Caco-2 (cell line): Measurements from ENCODE around the gene ELP4. TPM values are rescaled to one million over a fixed set of nuclear protein-coding genes. Genes with fewer than 3 reads are reported as not detected.

Source experiments
- BruUV-seq: library from RNA; stranded (reverse); fragments of 400-500 nt; replicated peaks from 2 replicates; lab custom pipeline; 2021; lab: Mats Ljungman, UMichigan
- CTCF ChIA-PET: fragments of 300-600 bp; sonication (Branson Sonifier 250); formaldehyde crosslinking; loops from one replicate; lab custom pipeline; 2022; ENCODE audit warnings: antibody characterized with exemption; lab: Charles Lee
- POLR2A ChIA-PET: fragments of 300-600 bp; sonication (Branson Sonifier 250); formaldehyde crosslinking; loops from one replicate; lab custom pipeline; 2022; ENCODE audit warnings: antibody characterized with exemption; lab: Charles Lee
- DNase-seq, 2 experiments: peaks; one replicate each; pipeline versions ENCODE4 v3.0.0 to v3.0.0-alpha.2; 2020 to 2022
- H3K27me3 ChIP-seq: replicated peaks from 2 replicates; pipeline ENCODE4 v1.6.0; 2011; ENCODE audit warnings: low read length; ENCODE audit not compliant: control insufficient read depth, insufficient read depth
- H3K36me3 ChIP-seq: 2 replicates; pipeline ENCODE4 v1.5.1; 2011; ENCODE audit warnings: low read length; ENCODE audit not compliant: control insufficient read depth, insufficient read depth
- H3K4me1 ChIP-seq: fragments of 250-450 bp; sonication (Bioruptor Pico); 2 replicates; pipeline ENCODE4 v1.5.1; 2020; ENCODE audit warnings: mild to moderate bottlenecking
- H3K4me3 ChIP-seq: 2 replicates; pipeline ENCODE4 v1.5.1; 2011; ENCODE audit warnings: low read depth, mild to moderate bottlenecking, control low read depth, low read length
- H3K9me3 ChIP-seq: fragments of 250-450 bp; sonication (Bioruptor Pico); 2 replicates; pipeline ENCODE4 v1.5.1; 2020; ENCODE audit warnings: mild to moderate bottlenecking, moderate library complexity
- H3K27ac Mint-ChIP-seq: one replicate; pipeline ENCODE4 v1.8.0; 2022; ENCODE audit warnings: mixed read lengths; ENCODE audit not compliant: unreplicated experiment
- H3K27me3 Mint-ChIP-seq: one replicate; pipeline ENCODE4 v1.8.0; 2022; ENCODE audit warnings: mixed read lengths; ENCODE audit not compliant: insufficient read depth, unreplicated experiment
- H3K36me3 Mint-ChIP-seq: one replicate; pipeline ENCODE4 v1.8.0; 2022; ENCODE audit warnings: mild to moderate bottlenecking, mixed read lengths; ENCODE audit not compliant: insufficient read depth, unreplicated experiment
- H3K4me1 Mint-ChIP-seq: one replicate; pipeline ENCODE4 v1.8.0; 2022; ENCODE audit warnings: low read depth, mixed read lengths; ENCODE audit not compliant: unreplicated experiment
- H3K4me3 Mint-ChIP-seq: one replicate; pipeline ENCODE4 v1.8.0; 2022; ENCODE audit warnings: mild to moderate bottlenecking, moderate library complexity, mixed read lengths; ENCODE audit not compliant: unreplicated experiment
- H3K9me3 Mint-ChIP-seq: one replicate; pipeline ENCODE4 v1.8.0; 2022; ENCODE audit warnings: mixed read lengths; ENCODE audit not compliant: unreplicated experiment
- intact Hi-C: fragments of 100-400 bp; cut with micrococcal nuclease; formaldehyde crosslinking; loops from one replicate; pipeline ENCODE4 v1.10.0; 2022; ENCODE audit not compliant: unreplicated experiment
- total RNA-seq: library from RNA; stranded (reverse); gene quantifications from 2 replicates; pipeline ENCODE4 v1.2.3, GENCODE V29; 2022
- TF ChIP-seq, protein P1 (sequence below), 2 experiments: fragments of 200-600 bp in 1 of 2; IDR thresholded peaks; 1 replicate in 1 of 2; 2 replicates in 1 of 2; pipeline versions ENCODE4 v1.5.1 to v1.8.0; 2011 to 2022; ENCODE audit warnings: antibody characterized with exemption in 1 of 2, control low read depth in 1 of 2, inconsistent platforms in 1 of 2, low read depth in 1 of 2, low read length in 1 of 2, mild to moderate bottlenecking in 1 of 2, moderate library complexity in 1 of 2; ENCODE audit not compliant: insufficient read depth in 1 of 2, severe bottlenecking in 1 of 2, unreplicated experiment in 1 of 2

The ELP4 gene
- total RNA-seq, 1 experiment from 2014 or later = 18.8 TPM

DNA sequence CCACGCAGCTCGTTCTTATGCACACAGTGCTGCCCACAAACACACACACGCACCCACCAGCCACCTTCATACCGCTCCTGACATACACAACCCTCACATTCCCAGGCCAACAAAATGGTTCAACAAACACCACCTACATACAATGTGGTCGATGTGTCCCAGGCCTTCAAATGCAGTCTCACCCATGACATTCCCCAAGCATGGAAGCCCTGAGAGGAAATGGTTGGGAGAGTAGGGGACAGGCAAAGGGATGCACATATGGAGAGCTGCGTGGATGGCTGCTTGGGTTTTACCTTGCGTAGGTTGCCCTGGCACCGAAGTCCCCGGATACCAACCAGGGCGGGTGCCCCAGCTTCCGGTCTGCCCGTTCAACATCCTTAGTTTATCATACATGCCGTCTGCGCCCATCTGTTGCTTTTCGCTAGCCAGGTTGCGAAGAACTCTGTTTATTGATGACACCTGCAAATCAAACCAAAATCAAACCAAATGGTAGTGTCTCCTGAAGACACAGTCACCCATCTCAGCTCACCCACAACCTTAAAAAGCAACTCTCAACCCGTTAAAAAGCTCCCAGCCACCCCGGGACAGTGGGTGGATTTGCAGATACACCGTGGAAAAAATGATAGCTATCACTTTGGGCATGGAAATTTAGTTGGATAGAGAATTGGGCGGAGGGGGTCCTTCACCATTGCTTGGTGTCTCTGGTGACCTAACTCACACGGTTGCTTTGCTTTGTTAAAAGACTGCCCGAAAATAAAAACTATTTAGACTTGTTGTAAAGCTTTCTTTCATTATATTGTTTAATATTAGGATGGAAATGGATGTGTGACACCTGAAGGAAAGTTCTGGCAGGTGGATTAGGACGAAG is 291.1 kb downstream of the ELP4 start:
- intact Hi-C loops = no loop called here
- ChIA-PET POLR2A (no interaction called here), CTCF (no interaction called here)
- Mint-ChIP-seq H3K4me3 (no peak overlapping the region), H3K27ac (no peak overlapping the region), H3K9me3 (no peaks in the 10 kb centered on the region), H3K4me1 (no peaks in the 10 kb centered on the region), H3K36me3 (no peaks in the 10 kb centered on the region), H3K27me3 (peaks cover 44% of the 10 kb centered on the region)
- Histone ChIP-seq H3K36me3 (no peaks in the 10 kb centered on the region), H3K27me3 (peaks cover 4% of the 10 kb centered on the region; the same call in 1 of the 2 replicates), H3K4me1 (no peaks in the 10 kb centered on the region), H3K4me3 (no peak overlapping the region), H3K9me3 (no peaks in the 10 kb centered on the region)
- TF ChIP-seq, protein P1, sequence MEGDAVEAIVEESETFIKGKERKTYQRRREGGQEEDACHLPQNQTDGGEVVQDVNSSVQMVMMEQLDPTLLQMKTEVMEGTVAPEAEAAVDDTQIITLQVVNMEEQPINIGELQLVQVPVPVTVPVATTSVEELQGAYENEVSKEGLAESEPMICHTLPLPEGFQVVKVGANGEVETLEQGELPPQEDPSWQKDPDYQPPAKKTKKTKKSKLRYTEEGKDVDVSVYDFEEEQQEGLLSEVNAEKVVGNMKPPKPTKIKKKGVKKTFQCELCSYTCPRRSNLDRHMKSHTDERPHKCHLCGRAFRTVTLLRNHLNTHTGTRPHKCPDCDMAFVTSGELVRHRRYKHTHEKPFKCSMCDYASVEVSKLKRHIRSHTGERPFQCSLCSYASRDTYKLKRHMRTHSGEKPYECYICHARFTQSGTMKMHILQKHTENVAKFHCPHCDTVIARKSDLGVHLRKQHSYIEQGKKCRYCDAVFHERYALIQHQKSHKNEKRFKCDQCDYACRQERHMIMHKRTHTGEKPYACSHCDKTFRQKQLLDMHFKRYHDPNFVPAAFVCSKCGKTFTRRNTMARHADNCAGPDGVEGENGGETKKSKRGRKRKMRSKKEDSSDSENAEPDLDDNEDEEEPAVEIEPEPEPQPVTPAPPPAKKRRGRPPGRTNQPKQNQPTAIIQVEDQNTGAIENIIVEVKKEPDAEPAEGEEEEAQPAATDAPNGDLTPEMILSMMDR (IDR thresholded peaks at IDR 0.05; ENCODE audit: insufficient read depth in 1 of 2, low read depth in 1 of 2, low read length in 1 of 2, severe bottlenecking in 1 of 2, unreplicated experiment in 1 of 2) = no peak
- no TSS peak for BruUV-seq
- no peak for DNase-seq

DNA sequence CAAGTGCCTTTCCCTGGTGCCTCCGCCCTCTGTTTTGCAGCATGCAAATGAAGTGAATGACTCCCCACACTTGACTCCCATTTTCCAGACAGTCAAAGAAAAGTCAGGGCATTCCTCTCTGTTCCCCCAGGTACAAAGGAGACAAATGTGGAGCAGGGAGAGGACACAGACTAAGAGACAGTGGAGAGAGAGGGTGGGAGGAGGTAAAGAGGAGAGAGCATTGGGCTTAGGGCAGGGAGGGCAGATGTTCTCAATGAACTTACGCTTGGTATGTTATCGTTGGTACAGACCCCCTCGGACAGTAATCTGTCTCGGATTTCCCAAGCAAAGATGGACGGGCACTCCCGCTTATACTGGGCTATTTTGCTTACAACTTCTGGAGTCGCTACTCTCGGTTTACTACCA is 291.7 kb downstream of the ELP4 start:
- TF ChIP-seq, protein P1 (IDR thresholded peaks at IDR 0.05; ENCODE audit: insufficient read depth in 1 of 2, low read depth in 1 of 2, low read length in 1 of 2, severe bottlenecking in 1 of 2, unreplicated experiment in 1 of 2) = no peak
- intact Hi-C loops = no loop called here
- no peak for DNase-seq
- Histone ChIP-seq H3K4me1 (no peaks in the 10 kb centered on the region), H3K4me3 (no peak overlapping the region), H3K36me3 (no peaks in the 10 kb centered on the region), H3K9me3 (no peaks in the 10 kb centered on the region), H3K27me3 (peaks cover 4% of the 10 kb centered on the region; the same call in 1 of the 2 replicates)
- Mint-ChIP-seq H3K4me3 (no peak overlapping the region), H3K9me3 (no peaks in the 10 kb centered on the region), H3K4me1 (no peaks in the 10 kb centered on the region), H3K27me3 (peaks cover 44% of the 10 kb centered on the region), H3K36me3 (no peaks in the 10 kb centered on the region), H3K27ac (no peak overlapping the region)
- POLR2A ChIA-PET = no interaction called here
- BruUV-seq = no TSS peak
- CTCF ChIA-PET = no interaction called here

DNA sequence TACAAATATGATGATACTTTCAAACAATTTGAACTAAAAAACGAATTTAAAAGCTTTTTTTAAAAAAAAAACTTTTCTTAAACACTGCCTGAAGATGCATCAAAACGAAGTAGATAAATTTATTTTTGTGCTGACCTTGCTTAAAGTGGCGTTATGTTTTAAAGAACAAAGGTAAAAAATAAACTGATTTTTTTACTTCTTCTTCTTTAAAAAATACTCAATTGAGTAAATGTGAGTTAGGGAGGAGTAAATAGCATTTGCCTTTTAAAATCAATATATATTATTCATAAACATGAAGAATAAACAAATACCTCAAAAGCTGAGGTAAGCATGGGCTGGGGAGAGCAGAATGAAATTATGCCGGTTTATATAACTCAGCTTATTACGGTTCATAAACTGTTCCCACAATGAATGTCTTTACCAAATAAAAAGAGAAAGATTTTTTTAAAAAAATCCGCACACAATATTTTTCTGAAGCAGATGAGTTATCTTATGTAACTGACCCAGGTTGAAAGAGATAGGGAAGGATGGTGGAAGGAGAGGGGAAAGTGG is 292.5 kb downstream of the ELP4 start:
- no peaks in the 10 kb centered on the region for H3K4me1 ChIP-seq
- Mint-ChIP-seq H3K9me3 (no peaks in the 10 kb centered on the region), H3K36me3 (no peaks in the 10 kb centered on the region), H3K4me3 (no peak overlapping the region), H3K27ac (no peak overlapping the region), H3K27me3 (peaks cover 44% of the 10 kb centered on the region), H3K4me1 (no peaks in the 10 kb centered on the region)
- DNase-seq = no peak
- H3K9me3 ChIP-seq = no peaks in the 10 kb centered on the region
- ChIA-PET POLR2A (no interaction called here), CTCF (no interaction called here)
- intact Hi-C loops = no loop called here
- no TSS peak for BruUV-seq
- peaks cover 4% of the 10 kb centered on the region for H3K27me3 ChIP-seq
- H3K36me3 ChIP-seq = no peaks in the 10 kb centered on the region
- H3K4me3 ChIP-seq = no peak overlapping the region
- TF ChIP-seq, protein P1 (IDR thresholded peaks at IDR 0.05; ENCODE audit: insufficient read depth in 1 of 2, low read depth in 1 of 2, low read length in 1 of 2, severe bottlenecking in 1 of 2, unreplicated experiment in 1 of 2) = no peak
